Tibial artery (tissue), 4 donors: ENCODE data around the gene POLE.

Experiments used
- DNase-seq, 2 donors: peaks; one replicate each; pipeline ENCODE4 v3.0.0-alpha.2; 2019
- H3K27ac ChIP-seq, 2 donors: fragments of 200-600 bp; sonication (generic) in 1 of 2; 1 replicate in 1 of 2; 2 replicates in 1 of 2; pipeline ENCODE4 v1.5.1; 2018 to 2019; ENCODE audit warnings: mild to moderate bottlenecking in 1 of 2
- H3K27me3 ChIP-seq, 2 donors: fragments of 200-600 bp; sonication (generic) in 1 of 2; one replicate each; pipeline versions ENCODE4 v1.5.1 to v1.6.0; 2016 to 2019
- H3K36me3 ChIP-seq, 3 donors: fragments of 200-600 bp; sonication (generic) in 2 of 3; one replicate each; pipeline ENCODE4 v1.5.1; 2016 to 2019; ENCODE audit warnings: mild to moderate bottlenecking in 2 of 3
- H3K4me1 ChIP-seq, 4 donors: fragments of 200-600 bp; sonication (generic) in 2 of 4; 1 replicate in 3 of 4; 2 replicates in 1 of 4; pipeline ENCODE4 v1.5.1; 2016 to 2019
- H3K4me3 ChIP-seq, 2 donors: fragments of 200-600 bp; sonication (generic) in 1 of 2; 1 replicate in 1 of 2; 2 replicates in 1 of 2; pipeline ENCODE4 v1.5.1; 2018 to 2019; ENCODE audit warnings: mild to moderate bottlenecking in 2 of 2
- H3K9me3 ChIP-seq, 3 donors: fragments of 200-600 bp; sonication (generic) in 1 of 3; one replicate each; pipeline ENCODE4 v1.5.1; 2016 to 2019
- CTCF ChIP-seq, 2 experiments: fragments of 200-600 bp in 1 of 2; fragments of 450-650 bp in 1 of 2; IDR thresholded peaks; one replicate each; pipeline ENCODE4 v1.5.1; 2017 to 2019; ENCODE audit warnings: antibody characterized with exemption in 2 of 2, mild to moderate bottlenecking in 1 of 2, moderate library complexity in 1 of 2
- intact Hi-C: fragments of 100-400 bp; cut with DNase I; formaldehyde crosslinking; loops from one replicate; pipeline ENCODE4 v1.15.0; 2023; ENCODE audit warnings: low total_unique reads

POLE gene

GRCh38 chr12:132734206-132734605 is 47.1 kb upstream of the POLE start:
- Histone ChIP-seq H3K4me1 (no peaks in the 10 kb centered on the region), H3K27me3 (no peaks in the 10 kb centered on the region), H3K4me3 (no peak overlapping the region), H3K9me3 (no peaks in the 10 kb centered on the region), H3K27ac (no peak overlapping the region), H3K36me3 (peaks cover 78 to 98% (median 91%) of the 10 kb centered on the region in 3 donors)
- no peak for DNase-seq
- intact Hi-C loops: no loop called here
- no peak for TF ChIP-seq CTCF (IDR thresholded peaks at IDR 0.05)

- H3K4me1 ChIP-seq: no peaks in the 10 kb centered on the region
- H3K27ac ChIP-seq: no peak overlapping the region
- H3K9me3 ChIP-seq: no peaks in the 10 kb centered on the region
Observed at GRCh38 chr12:132731574-132731973, 44.4 kb upstream of the POLE start.

GRCh38 chr12:132730353-132730752 is 43.2 kb upstream of the POLE start:
- intact Hi-C loops: no loop called here
- H3K27ac ChIP-seq: no peak overlapping the region
- no peaks in the 10 kb centered on the region for H3K4me1 ChIP-seq
- H3K9me3 ChIP-seq: no peaks in the 10 kb centered on the region
- DNase-seq: no peak
- H3K4me3 ChIP-seq: no peak overlapping the region
- TF ChIP-seq CTCF (IDR thresholded peaks at IDR 0.05): no peak
- H3K36me3 ChIP-seq: peaks cover 87 to 96% (median 90%) of the 10 kb centered on the region in 3 donors
- H3K27me3 ChIP-seq: no peaks in the 10 kb centered on the region

More at GRCh38 chr12:132731574-132731973, 44.4 kb upstream of the POLE start:
- Histone ChIP-seq H3K36me3 (peaks cover 90 to 96% (median 90%) of the 10 kb centered on the region in 3 donors), H3K27me3 (no peaks in the 10 kb centered on the region), H3K4me3 (no peak overlapping the region)
- no peak for TF ChIP-seq CTCF (IDR thresholded peaks at IDR 0.05)
- DNase-seq: no peak
- intact Hi-C loops: no loop called here

- no peak overlapping the region for H3K27ac ChIP-seq
Observed at GRCh38 chr12:132729541-132730320, 42.6 kb upstream of the POLE start.

GRCh38 chr12:132728502-132728901 is 41.4 kb upstream of the POLE start:
- intact Hi-C loops: no loop called here
- Histone ChIP-seq H3K4me3 (no peak overlapping the region), H3K27me3 (no peaks in the 10 kb centered on the region), H3K36me3 (peaks cover 87 to 96% (median 87%) of the 10 kb centered on the region in 3 donors), H3K27ac (no peak overlapping the region), H3K4me1 (no peaks in the 10 kb centered on the region), H3K9me3 (no peaks in the 10 kb centered on the region)
- TF ChIP-seq CTCF (IDR thresholded peaks at IDR 0.05): no peak
- DNase-seq: no peak

More at GRCh38 chr12:132729541-132730320, 42.6 kb upstream of the POLE start:
- Histone ChIP-seq H3K4me1 (no peaks in the 10 kb centered on the region), H3K36me3 (peaks cover 87 to 96% (median 90%) of the 10 kb centered on the region in 3 donors), H3K9me3 (no peaks in the 10 kb centered on the region), H3K4me3 (no peak overlapping the region), H3K27me3 (no peaks in the 10 kb centered on the region)
- TF ChIP-seq CTCF (IDR thresholded peaks at IDR 0.05): no peak
- no peak for DNase-seq
- intact Hi-C loops: no loop called here
